ENCODE data around the gene TOMM34.
A peak's percentile ranks its signal among the peaks of the same experiment; 100 is the strongest.

- TF ChIP-seq CTCF (IDR thresholded peaks at IDR 0.05) (peak in 2 of 4 experiments; percentile 7 to 12), POLR2A (IDR thresholded peaks at IDR 0.05) (no peak)
Measured at GRCh38 chr20:44911264-44911921, 48.8 kb downstream of the TOMM34 start.

Data from uterus (tissue), 2 donors.